ENCODE data around the gene EMC7. TPM values are rescaled to one million over a fixed set of nuclear protein-coding genes. Genes with fewer than 3 reads are reported as not detected.

The EMC7 gene
- total RNA-seq, 1 donor from 2014 or later, result 38.1 TPM

DNA sequence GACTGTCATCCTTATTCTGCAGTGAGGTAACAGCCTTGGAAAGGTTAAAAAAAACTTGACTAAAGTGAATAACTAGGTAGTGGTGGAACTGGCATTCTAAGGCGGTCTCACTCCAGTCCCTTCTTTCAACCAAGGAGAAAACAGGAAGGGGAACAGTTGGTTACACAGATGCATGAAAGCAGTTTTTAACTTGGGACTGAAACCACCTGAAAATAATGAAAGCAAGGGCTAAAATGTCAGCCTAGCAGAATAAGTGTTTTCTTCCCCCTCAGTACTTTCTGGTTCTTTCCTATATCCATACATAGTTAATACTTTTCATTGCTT is 61.9 kb downstream of the EMC7 start:
- DNase-seq (ENCODE audit: low spot score) (no peak), ATAC-seq (no peak)

- ATAC-seq (peak; percentile 73), DNase-seq (ENCODE audit: low spot score) (peak; percentile 67)
Measured at GRCh38 chr15:34038871-34039789, 62.5 kb downstream of the EMC7 start, which contains the start of gene AVEN. Gene AVEN, minus strand, starts transcription at chr15:34039204. Its CDS starts 158 bp downstream, at chr15:34039046.

GRCh38 chr15:34038023-34038870 is 63.4 kb downstream of the EMC7 start:
- DNase-seq (ENCODE audit: low spot score) (peak; percentile 83), ATAC-seq (peak; percentile 91)

Other genes starting within 250 kb of the EMC7 start
- not detected for gene CHRM5, start 133.4 kb downstream of the EMC7 start, total RNA-seq
- 8.9 TPM for gene AVEN, start 62.7 kb downstream of the EMC7 start, total RNA-seq
- 0.93 TPM for gene PGBD4, start 221 bp upstream of the EMC7 start, total RNA-seq
- 12.0 TPM for gene KATNBL1, start 108.2 kb upstream of the EMC7 start, total RNA-seq
- 57.6 TPM for gene EMC4, start 123.2 kb upstream of the EMC7 start, total RNA-seq
- 7.0 TPM for gene SLC12A6, start 235.9 kb upstream of the EMC7 start, total RNA-seq
- gene NOP10, start 241.3 kb upstream of the EMC7 start, total RNA-seq, result 56.4 TPM
- not detected for gene NUTM1, start 241.5 kb upstream of the EMC7 start, total RNA-seq

All from left lobe of liver (tissue), 2 donors.